H1 (cell line): Measurements from ENCODE around the gene ITGB4. TPM values are rescaled to one million over a fixed set of nuclear protein-coding genes. Genes with fewer than 3 reads are reported as not detected.

ENCODE experiments used
- CBX8 ChIP-seq: fragments of 300-800, 300-1000 bp; sonication (generic); IDR thresholded peaks from 2 replicates; pipeline ENCODE4 v1.7.1; 2016; ENCODE audit warnings: low read depth, low read length, borderline replicate concordance
- polyA plus RNA-seq, 7 experiments: library from polyadenylated mRNA; depleted of rRNA in 3 of 7; stranded (reverse) in 5 of 7; unstranded in 2 of 7; fragments of >200 nt in 5 of 7; fragments of 200-250 nt in 2 of 7; gene quantifications; 1 replicate in 5 of 7; 2 replicates in 1 of 7; 4 replicates in 1 of 7; pipeline versions ENCODE4 v1.2.1 to v1.2.3, GENCODE V29; 2011 to 2013; ENCODE audit warnings: missing spikeins in 2 of 7, mixed read lengths in 2 of 7
- total RNA-seq: library from RNA; stranded (reverse); fragmentation: NEBNext Ultra II Directional; extraction: Animal tissue kit (Norgen Biotek cat#: 25700); gene quantifications from 2 replicates; pipeline ENCODE4 v1.2.1, GENCODE V29; 2021
- TF ChIP-seq, protein P1 (sequence below): fragments of 300-600 bp; sonication (generic); IDR thresholded peaks from 2 replicates; pipeline ENCODE4 v1.7.1; 2012; ENCODE audit warnings: low read length, moderate library complexity, mild to moderate bottlenecking, inconsistent platforms; ENCODE audit not compliant: insufficient replicate concordance

The ITGB4 gene
- total and polyA plus RNA-seq, 2 of the 8 experiments (the other 6 are each of a cell fraction or from before 2014, with no cell fraction given): 5.2 to 5.6 TPM

DNA sequence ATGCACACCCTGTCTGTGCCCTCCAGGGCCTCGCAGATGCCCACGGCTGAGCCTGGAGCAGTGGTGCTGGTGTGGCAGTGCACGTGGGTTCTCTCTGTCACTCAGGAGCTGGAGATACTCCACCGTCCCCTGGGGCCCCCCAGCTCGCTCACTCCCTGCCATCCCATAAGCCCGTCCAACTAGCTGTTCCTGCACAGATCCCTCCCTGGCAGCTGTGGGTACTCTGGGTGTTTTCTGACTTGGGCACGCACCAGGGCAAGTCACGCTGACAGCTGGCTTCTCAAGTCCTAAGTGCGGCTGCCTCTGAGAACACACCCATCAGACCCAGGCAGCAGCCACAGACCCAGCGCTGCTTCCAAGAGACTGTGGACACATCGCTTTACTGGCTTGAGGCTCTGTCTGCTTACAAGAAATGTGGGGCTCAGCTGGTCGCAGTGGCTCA lies 25.4 kb upstream of the ITGB4 start (continued):
- TF ChIP-seq, protein P1, sequence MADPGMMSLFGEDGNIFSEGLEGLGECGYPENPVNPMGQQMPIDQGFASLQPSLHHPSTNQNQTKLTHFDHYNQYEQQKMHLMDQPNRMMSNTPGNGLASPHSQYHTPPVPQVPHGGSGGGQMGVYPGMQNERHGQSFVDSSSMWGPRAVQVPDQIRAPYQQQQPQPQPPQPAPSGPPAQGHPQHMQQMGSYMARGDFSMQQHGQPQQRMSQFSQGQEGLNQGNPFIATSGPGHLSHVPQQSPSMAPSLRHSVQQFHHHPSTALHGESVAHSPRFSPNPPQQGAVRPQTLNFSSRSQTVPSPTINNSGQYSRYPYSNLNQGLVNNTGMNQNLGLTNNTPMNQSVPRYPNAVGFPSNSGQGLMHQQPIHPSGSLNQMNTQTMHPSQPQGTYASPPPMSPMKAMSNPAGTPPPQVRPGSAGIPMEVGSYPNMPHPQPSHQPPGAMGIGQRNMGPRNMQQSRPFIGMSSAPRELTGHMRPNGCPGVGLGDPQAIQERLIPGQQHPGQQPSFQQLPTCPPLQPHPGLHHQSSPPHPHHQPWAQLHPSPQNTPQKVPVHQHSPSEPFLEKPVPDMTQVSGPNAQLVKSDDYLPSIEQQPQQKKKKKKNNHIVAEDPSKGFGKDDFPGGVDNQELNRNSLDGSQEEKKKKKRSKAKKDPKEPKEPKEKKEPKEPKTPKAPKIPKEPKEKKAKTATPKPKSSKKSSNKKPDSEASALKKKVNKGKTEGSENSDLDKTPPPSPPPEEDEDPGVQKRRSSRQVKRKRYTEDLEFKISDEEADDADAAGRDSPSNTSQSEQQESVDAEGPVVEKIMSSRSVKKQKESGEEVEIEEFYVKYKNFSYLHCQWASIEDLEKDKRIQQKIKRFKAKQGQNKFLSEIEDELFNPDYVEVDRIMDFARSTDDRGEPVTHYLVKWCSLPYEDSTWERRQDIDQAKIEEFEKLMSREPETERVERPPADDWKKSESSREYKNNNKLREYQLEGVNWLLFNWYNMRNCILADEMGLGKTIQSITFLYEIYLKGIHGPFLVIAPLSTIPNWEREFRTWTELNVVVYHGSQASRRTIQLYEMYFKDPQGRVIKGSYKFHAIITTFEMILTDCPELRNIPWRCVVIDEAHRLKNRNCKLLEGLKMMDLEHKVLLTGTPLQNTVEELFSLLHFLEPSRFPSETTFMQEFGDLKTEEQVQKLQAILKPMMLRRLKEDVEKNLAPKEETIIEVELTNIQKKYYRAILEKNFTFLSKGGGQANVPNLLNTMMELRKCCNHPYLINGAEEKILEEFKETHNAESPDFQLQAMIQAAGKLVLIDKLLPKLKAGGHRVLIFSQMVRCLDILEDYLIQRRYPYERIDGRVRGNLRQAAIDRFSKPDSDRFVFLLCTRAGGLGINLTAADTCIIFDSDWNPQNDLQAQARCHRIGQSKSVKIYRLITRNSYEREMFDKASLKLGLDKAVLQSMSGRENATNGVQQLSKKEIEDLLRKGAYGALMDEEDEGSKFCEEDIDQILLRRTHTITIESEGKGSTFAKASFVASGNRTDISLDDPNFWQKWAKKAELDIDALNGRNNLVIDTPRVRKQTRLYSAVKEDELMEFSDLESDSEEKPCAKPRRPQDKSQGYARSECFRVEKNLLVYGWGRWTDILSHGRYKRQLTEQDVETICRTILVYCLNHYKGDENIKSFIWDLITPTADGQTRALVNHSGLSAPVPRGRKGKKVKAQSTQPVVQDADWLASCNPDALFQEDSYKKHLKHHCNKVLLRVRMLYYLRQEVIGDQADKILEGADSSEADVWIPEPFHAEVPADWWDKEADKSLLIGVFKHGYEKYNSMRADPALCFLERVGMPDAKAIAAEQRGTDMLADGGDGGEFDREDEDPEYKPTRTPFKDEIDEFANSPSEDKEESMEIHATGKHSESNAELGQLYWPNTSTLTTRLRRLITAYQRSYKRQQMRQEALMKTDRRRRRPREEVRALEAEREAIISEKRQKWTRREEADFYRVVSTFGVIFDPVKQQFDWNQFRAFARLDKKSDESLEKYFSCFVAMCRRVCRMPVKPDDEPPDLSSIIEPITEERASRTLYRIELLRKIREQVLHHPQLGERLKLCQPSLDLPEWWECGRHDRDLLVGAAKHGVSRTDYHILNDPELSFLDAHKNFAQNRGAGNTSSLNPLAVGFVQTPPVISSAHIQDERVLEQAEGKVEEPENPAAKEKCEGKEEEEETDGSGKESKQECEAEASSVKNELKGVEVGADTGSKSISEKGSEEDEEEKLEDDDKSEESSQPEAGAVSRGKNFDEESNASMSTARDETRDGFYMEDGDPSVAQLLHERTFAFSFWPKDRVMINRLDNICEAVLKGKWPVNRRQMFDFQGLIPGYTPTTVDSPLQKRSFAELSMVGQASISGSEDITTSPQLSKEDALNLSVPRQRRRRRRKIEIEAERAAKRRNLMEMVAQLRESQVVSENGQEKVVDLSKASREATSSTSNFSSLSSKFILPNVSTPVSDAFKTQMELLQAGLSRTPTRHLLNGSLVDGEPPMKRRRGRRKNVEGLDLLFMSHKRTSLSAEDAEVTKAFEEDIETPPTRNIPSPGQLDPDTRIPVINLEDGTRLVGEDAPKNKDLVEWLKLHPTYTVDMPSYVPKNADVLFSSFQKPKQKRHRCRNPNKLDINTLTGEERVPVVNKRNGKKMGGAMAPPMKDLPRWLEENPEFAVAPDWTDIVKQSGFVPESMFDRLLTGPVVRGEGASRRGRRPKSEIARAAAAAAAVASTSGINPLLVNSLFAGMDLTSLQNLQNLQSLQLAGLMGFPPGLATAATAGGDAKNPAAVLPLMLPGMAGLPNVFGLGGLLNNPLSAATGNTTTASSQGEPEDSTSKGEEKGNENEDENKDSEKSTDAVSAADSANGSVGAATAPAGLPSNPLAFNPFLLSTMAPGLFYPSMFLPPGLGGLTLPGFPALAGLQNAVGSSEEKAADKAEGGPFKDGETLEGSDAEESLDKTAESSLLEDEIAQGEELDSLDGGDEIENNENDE: no peak
- no peak for TF ChIP-seq CBX8
